ENCODE data around the gene XYLT1.
"Not testable (repeated sequence)": the region's sequence is repeated elsewhere in the genome, so short reads cannot be mapped to it uniquely, and the experiment has no call there.

XYLT1 gene

GRCh38 chr16:17470908-17471718 lies at the start of gene XYLT1:
Gene XYLT1 (minus strand): TSS chr16:17470960. CDS start chr16:17470796, 164 bp downstream.
- peak within 1 kb of the TSS; percentile 72 for H3K9ac ChIP-seq (ENCODE audit: low read depth, low read length)

DNA sequence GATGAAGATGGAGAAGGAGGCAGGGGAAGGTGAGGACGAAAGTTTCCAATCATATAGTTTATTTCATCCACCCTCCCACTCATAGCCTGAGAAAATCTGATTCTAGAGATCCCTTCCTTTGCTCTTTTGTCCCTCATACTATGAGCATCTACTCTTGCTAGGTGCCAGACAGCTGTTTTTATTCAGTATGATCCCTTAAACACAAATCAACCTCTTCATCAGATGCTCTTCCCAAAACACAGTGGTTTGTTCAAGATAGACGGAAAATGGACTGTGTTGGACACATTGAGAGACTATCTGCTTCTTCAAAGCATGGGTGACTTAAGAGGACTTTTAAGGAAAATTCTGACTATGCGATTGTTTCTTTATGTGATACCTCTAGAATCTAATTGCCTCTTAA lies 49.4 kb upstream of the XYLT1 start:
- Histone ChIP-seq H3K9me3 (ENCODE audit: control insufficient read depth, insufficient read depth, low read length) (no peaks in the 10 kb centered on the region), H3K4me1 (ENCODE audit: insufficient read depth, low read length) (no peaks in the 10 kb centered on the region), H3K9ac (ENCODE audit: low read depth, low read length) (no peak overlapping the region), H3K36me3 (ENCODE audit: insufficient read depth, low read length) (no peaks in the 10 kb centered on the region)

More at GRCh38 chr16:17470908-17471718, at the start of gene XYLT1:
- Histone ChIP-seq H3K36me3 (ENCODE audit: insufficient read depth, low read length) (no peaks in the 10 kb centered on the region), H3K4me1 (ENCODE audit: insufficient read depth, low read length) (peaks cover 27% of the 10 kb centered on the region), H3K9me3 (ENCODE audit: control insufficient read depth, insufficient read depth, low read length) (no peaks in the 10 kb centered on the region)

GRCh38 chr16:17519101-17519955 lies 48.6 kb upstream of the XYLT1 start:
- Histone ChIP-seq H3K9ac (ENCODE audit: low read depth, low read length) (no peak overlapping the region), H3K9me3 (ENCODE audit: control insufficient read depth, insufficient read depth, low read length) (no peaks in the 10 kb centered on the region), H3K4me1 (ENCODE audit: insufficient read depth, low read length) (no peaks in the 10 kb centered on the region), H3K36me3 (ENCODE audit: insufficient read depth, low read length) (no peaks in the 10 kb centered on the region)

- Histone ChIP-seq H3K4me1 (ENCODE audit: insufficient read depth, low read length) (no peaks in the 10 kb centered on the region), H3K9me3 (ENCODE audit: control insufficient read depth, insufficient read depth, low read length) (no peaks in the 10 kb centered on the region), H3K9ac (ENCODE audit: low read depth, low read length) (no peak overlapping the region), H3K36me3 (ENCODE audit: insufficient read depth, low read length) (no peaks in the 10 kb centered on the region)
Observed at GRCh38 chr16:17518441-17518840, 47.7 kb upstream of the XYLT1 start.

DNA sequence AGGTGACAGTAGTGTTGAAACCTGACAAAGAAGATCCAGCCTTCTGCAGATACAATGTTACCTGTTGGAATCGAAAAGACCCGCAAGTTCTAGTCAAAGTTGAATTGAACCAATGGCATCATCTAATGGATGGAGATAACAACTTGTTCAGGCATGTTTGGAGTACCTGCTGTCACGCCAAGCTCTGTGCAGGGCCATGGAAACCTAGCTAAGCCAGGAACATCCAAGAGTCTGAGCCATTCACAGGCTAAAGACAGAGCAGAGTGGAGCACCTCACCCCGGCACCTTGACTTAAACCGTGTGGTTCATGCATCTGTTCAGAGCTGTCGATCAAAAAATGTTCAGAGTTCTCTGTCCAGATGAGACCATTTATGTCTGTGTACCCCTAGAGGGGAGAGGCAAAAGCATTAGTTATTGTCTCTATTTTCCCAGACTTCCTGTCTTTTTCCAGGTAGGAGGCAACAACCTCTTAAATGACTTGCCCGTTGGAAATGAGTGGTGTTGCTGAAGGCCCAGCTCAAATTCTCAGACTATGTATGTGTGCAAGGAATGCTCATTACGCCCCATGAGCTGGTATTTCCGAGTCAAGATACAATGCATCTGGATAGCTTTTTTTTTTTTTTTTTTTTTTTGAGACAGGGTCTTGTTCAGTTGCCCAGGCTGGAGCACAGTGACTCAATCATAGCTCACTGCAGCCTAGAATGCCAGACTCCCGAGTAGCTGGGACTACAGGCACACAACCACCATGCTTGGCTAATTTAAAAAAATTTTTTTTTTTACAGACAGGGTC lies 44.9 kb upstream of the XYLT1 start:
- no peaks in the 10 kb centered on the region for H3K36me3 ChIP-seq (ENCODE audit: insufficient read depth, low read length)
- no peak overlapping the region for H3K9ac ChIP-seq (ENCODE audit: low read depth, low read length)
- no peaks in the 10 kb centered on the region; the same call in 1 of the 2 replicates for H3K9me3 ChIP-seq (ENCODE audit: control insufficient read depth, insufficient read depth, low read length)
- H3K4me1 ChIP-seq (ENCODE audit: insufficient read depth, low read length), result no peaks in the 10 kb centered on the region

DNA sequence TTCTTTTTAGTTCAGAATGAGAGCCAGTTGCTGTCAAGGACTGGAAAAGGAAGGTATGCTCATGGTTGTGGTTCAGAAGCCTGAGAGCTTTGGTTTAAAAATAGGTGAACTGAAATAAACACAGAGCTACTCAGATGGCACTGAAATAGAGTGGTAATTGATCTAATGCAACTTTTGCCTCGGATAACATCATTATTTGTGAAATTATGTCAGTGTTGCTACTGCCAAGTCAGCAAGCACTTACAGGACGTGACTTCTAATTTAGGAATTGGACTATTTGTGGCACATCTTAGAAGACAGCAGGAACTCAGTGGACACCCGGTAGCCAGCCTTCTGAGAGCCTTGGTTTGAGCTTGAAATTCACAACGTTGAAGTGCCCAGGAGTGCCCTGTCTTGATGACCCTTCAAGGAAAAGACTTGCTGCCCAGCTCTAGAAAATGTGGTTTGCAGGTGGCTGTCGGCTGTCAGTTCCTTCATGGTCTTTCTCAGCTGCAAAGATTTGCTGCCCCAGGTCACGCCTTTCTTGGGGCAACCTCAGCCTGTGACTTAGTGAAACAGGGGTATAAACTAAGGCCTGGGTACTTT lies 42.0 kb upstream of the XYLT1 start:
- Histone ChIP-seq H3K36me3 (ENCODE audit: insufficient read depth, low read length) (no peaks in the 10 kb centered on the region), H3K9ac (ENCODE audit: low read depth, low read length) (no peak overlapping the region), H3K9me3 (ENCODE audit: control insufficient read depth, insufficient read depth, low read length) (peaks cover 3% of the 10 kb centered on the region; the same call in 1 of the 2 replicates)

DNA sequence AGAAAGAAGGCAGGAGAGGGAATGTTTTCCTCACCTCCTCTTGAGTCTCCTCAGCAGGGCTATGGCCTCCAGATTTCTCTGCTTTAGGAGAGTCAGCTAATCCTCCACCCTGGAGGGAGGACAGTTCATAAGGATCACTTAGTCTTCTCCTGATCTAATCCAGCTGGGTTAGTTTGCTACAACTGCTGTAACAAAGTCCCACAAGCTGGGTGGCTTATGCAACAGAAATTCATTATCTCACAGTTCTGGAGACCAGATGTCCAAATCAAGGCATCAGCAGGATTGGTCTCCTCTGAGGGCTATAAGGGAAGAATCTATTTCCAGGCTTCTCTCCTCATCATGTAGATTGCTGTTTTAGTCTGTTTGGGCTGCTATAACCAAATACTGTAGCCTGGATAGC lies 40.6 kb upstream of the XYLT1 start:
- Histone ChIP-seq H3K36me3 (ENCODE audit: insufficient read depth, low read length) (no peaks in the 10 kb centered on the region), H3K9me3 (ENCODE audit: control insufficient read depth, insufficient read depth, low read length) (peaks cover 3% of the 10 kb centered on the region; the same call in 1 of the 2 replicates), H3K4me1 (ENCODE audit: insufficient read depth, low read length) (no peaks in the 10 kb centered on the region), H3K9ac (ENCODE audit: low read depth, low read length) (no peak overlapping the region)

More for the DNA sequence above, 42.0 kb upstream of the XYLT1 start:
- no peaks in the 10 kb centered on the region for H3K4me1 ChIP-seq (ENCODE audit: insufficient read depth, low read length)

- Histone ChIP-seq H3K9ac (ENCODE audit: low read depth, low read length) (no peak overlapping the region), H3K4me1 (ENCODE audit: insufficient read depth, low read length) (no peaks in the 10 kb centered on the region), H3K9me3 (ENCODE audit: control insufficient read depth, insufficient read depth, low read length) (peaks cover 3% of the 10 kb centered on the region; the same call in 1 of the 2 replicates), H3K36me3 (ENCODE audit: insufficient read depth, low read length) (no peaks in the 10 kb centered on the region)
Observed at GRCh38 chr16:17510567-17510966, 39.8 kb upstream of the XYLT1 start.

- H3K9me3 ChIP-seq (ENCODE audit: control insufficient read depth, insufficient read depth, low read length), result peaks cover 3% of the 10 kb centered on the region; the same call in 1 of the 2 replicates
- no peak overlapping the region for H3K9ac ChIP-seq (ENCODE audit: low read depth, low read length)
- no peaks in the 10 kb centered on the region for H3K36me3 ChIP-seq (ENCODE audit: insufficient read depth, low read length)
- no peaks in the 10 kb centered on the region for H3K4me1 ChIP-seq (ENCODE audit: insufficient read depth, low read length)
Observed at GRCh38 chr16:17509194-17509593, 38.4 kb upstream of the XYLT1 start.

- H3K9me3 ChIP-seq (ENCODE audit: control insufficient read depth, insufficient read depth, low read length), result peaks cover 3% of the 10 kb centered on the region; the same call in 1 of the 2 replicates
- H3K9ac ChIP-seq (ENCODE audit: low read depth, low read length), result no peak overlapping the region
- H3K4me1 ChIP-seq (ENCODE audit: insufficient read depth, low read length), result no peaks in the 10 kb centered on the region
- no peaks in the 10 kb centered on the region for H3K36me3 ChIP-seq (ENCODE audit: insufficient read depth, low read length)
Observed at GRCh38 chr16:17508303-17508702, 37.5 kb upstream of the XYLT1 start.

GRCh38 chr16:17507516-17507915 lies 36.8 kb upstream of the XYLT1 start:
- not testable (repeated sequence) for H3K36me3 ChIP-seq (ENCODE audit: insufficient read depth, low read length); H3K4me1 ChIP-seq (ENCODE audit: insufficient read depth, low read length); H3K9me3 ChIP-seq (ENCODE audit: control insufficient read depth, insufficient read depth, low read length); H3K9ac ChIP-seq (ENCODE audit: low read depth, low read length)

DNA sequence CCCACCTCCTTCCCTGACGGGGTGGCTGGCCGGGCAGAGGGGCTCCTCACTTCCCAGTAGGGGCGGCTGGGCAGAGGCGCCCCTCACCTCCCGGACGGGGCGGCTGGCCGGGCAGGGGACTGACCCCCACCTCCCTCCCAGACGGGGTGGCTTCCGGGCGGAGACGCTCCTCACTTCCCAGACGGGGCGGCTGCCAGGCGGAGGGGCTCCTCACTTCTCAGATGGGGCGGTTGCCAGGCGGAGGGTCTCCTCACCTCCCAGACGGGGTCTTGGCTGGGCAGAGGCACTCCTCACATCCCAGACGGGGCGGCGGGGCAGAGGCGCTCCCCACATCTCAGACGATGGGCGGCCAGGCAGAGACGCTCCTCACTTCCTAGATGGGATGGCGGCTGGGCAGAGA lies 35.1 kb upstream of the XYLT1 start:
- H3K9ac ChIP-seq (ENCODE audit: low read depth, low read length); H3K4me1 ChIP-seq (ENCODE audit: insufficient read depth, low read length): not testable (repeated sequence)

GRCh38 chr16:17504050-17504449 lies 33.3 kb upstream of the XYLT1 start:
- H3K9me3 ChIP-seq (ENCODE audit: control insufficient read depth, insufficient read depth, low read length), result peaks cover 3% of the 10 kb centered on the region; the same call in 1 of the 2 replicates
- H3K9ac ChIP-seq (ENCODE audit: low read depth, low read length), result no peak overlapping the region
- H3K4me1 ChIP-seq (ENCODE audit: insufficient read depth, low read length), result no peaks in the 10 kb centered on the region
- H3K36me3 ChIP-seq (ENCODE audit: insufficient read depth, low read length), result no peaks in the 10 kb centered on the region

More for the DNA sequence above, 35.1 kb upstream of the XYLT1 start:
- H3K9me3 ChIP-seq (ENCODE audit: control insufficient read depth, insufficient read depth, low read length); H3K36me3 ChIP-seq (ENCODE audit: insufficient read depth, low read length): not testable (repeated sequence)

- Histone ChIP-seq H3K4me1 (ENCODE audit: insufficient read depth, low read length) (no peaks in the 10 kb centered on the region), H3K36me3 (ENCODE audit: insufficient read depth, low read length) (no peaks in the 10 kb centered on the region)
Observed at GRCh38 chr16:17503331-17503730, 32.6 kb upstream of the XYLT1 start.

More at GRCh38 chr16:17503331-17503730, 32.6 kb upstream of the XYLT1 start:
- H3K9me3 ChIP-seq (ENCODE audit: control insufficient read depth, insufficient read depth, low read length), result peaks cover 3% of the 10 kb centered on the region; the same call in 1 of the 2 replicates
- no peak overlapping the region for H3K9ac ChIP-seq (ENCODE audit: low read depth, low read length)
